ENCODE results near the gene SUFU. TPM values are rescaled to one million over a fixed set of nuclear protein-coding genes. Genes with fewer than 3 reads are reported as not detected.
"Not testable (repeated sequence)": the region's sequence is repeated elsewhere in the genome, so short reads cannot be mapped to it uniquely, and the experiment has no call there.

SUFU gene
- total RNA-seq, 2 experiments from 2014 or later, result 9.8 to 12.9 TPM

DNA sequence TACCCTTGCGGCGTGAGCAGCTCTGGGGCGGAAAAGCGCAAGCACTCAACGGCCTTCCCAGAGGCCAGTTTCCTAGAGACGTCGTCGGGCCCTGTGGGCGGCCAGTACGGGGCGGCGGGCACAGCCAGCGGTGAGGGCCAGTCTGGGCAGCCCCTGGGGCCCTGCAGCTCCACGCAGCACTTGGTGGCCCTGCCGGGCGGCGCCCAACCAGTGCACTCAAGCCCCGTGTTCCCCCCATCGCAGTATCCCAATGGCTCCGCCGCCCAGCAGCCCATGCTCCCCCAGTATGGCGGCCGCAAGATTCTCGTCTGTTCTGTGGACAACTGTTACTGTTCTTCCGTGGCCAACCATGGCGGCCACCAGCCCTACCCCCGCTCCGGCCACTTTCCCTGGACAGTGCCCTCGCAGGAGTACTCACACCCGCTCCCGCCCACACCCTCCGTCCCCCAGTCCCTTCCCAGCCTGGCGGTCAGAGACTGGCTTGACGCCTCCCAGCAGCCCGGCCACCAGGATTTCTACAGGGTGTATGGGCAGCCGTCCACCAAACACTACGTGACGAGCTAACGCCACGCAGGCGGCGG, 153.1 kb downstream of the SUFU start:
- peak overlapping the region; percentile 64 for H3K27ac Mint-ChIP-seq
- H3K36me3 Mint-ChIP-seq, result peaks cover 39% of the 10 kb centered on the region
- CTCF ChIA-PET, result interaction anchor here (2.0 to 7.1 kb wide), 2 partner anchors 8 to 11 kb away, joined by 5 to 50 read pairs; partner anchors contain the start of gene TRIM8
- H3K4me3 Mint-ChIP-seq, result no peak overlapping the region
- DNase-seq, result no peak
- no peaks in the 10 kb centered on the region for H3K9me3 Mint-ChIP-seq (ENCODE audit: low read depth)
- H3K27me3 Mint-ChIP-seq, result no peaks in the 10 kb centered on the region
- peaks cover 76% of the 10 kb centered on the region for H3K4me1 Mint-ChIP-seq
- no peak for ATAC-seq

DNA sequence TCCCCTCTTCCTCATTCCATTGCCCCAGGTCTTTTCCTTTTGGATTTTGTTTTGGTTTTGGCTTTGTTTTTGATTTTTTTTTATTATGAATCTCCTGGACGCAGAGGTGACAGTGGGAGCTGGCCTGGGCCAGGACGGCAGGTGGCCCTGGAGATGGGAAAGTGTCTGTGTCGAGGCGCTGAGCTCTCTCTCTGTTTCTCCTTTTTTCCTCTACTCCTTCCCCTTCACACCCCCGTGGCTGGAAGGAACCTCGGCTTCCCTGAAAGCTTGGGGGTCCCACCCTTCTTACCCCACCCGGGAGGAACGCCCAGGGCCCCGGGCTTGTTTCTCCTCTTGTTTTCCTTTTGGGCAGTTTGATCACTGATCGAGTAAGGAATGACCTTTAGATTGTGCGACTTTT, 153.7 kb downstream of the SUFU start:
- DNase-seq, result no peak
- no peak for ATAC-seq
- Mint-ChIP-seq H3K4me3 (no peak overlapping the region), H3K27ac (peak overlapping the region; percentile 64), H3K9me3 (ENCODE audit: low read depth) (no peaks in the 10 kb centered on the region), H3K4me1 (peaks cover 76% of the 10 kb centered on the region), H3K36me3 (peaks cover 38% of the 10 kb centered on the region), H3K27me3 (no peaks in the 10 kb centered on the region)
- CTCF ChIA-PET, result interaction anchor here (7.1 kb wide), 1 partner anchor 12 kb away, joined by 50 read pairs; the partner anchor contains the start of gene TRIM8

DNA sequence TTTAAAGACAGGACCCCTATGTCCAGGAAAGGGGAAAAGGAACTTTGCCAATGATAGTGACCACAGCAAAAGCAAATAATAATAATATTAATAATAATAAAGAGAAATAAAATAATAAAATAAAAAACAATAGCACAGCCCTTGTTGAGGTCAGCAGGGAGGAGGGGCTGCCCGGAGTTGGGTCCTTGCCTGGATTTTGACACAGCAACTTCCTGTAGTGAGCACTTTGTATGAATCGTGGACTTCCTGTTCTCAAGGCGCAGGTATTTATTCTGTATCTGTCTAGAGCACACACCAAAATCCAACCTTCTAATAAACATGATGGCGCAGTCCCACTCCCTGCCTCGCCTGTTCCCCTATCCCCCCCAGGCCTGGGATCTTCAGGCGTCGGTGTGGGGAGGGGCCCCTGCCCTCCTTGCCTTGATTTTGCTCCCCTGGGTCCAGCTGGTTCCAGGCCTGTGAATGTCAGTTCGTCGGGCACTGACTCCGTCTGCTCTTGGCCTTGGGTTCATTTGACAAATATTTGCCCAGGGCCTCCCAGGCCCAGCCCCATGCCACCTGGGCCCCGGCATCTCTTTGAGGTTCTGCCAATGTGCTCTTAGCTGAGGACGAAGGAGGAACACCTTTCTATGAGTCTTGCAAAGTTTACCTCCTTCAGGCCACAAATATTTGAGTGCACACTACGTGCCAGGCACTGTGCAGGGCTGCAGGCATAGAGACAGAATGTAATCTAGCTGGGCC, 154.4 kb downstream of the SUFU start:
- Mint-ChIP-seq H3K9me3 (ENCODE audit: low read depth) (no peaks in the 10 kb centered on the region), H3K4me3 (no peak overlapping the region), H3K36me3 (peaks cover 35% of the 10 kb centered on the region), H3K27ac (peak overlapping the region; percentile 80), H3K27me3 (no peaks in the 10 kb centered on the region), H3K4me1 (peaks cover 72% of the 10 kb centered on the region)
- no peak for DNase-seq
- ATAC-seq, result no peak
- CTCF ChIA-PET, result interaction anchor here (0.8 to 7.1 kb wide), 4 partner anchors 7 to 13 kb away, joined by 3 to 50 read pairs (median 5); partner anchors contain the start of gene TRIM8

DNA sequence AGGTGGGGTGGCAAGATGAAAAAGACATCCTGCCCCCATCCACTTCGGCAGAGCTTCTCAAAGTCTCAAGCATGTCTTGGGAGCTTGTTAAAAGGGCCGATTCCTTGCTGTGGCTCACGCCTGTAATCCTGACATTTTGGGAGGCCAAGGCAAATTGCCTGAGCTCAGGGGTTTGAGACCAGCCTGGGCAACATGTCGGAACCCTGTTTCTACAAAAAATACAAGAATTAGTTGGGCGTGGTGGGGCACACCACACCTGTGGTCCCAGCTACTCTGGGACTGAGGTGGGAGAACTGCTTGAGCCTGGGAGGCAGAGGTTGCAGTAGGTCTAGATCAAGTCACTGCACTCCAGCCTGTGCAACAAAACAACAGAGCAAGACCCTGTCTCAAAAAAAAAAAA, 155.0 kb downstream of the SUFU start:
- Mint-ChIP-seq H3K4me1 (peaks cover 67% of the 10 kb centered on the region), H3K27ac (peak overlapping the region; percentile 80), H3K36me3 (peaks cover 29% of the 10 kb centered on the region), H3K9me3 (ENCODE audit: low read depth) (no peaks in the 10 kb centered on the region), H3K4me3 (no peak overlapping the region), H3K27me3 (no peaks in the 10 kb centered on the region)
- CTCF ChIA-PET, result interaction anchor here (0.8 to 7.1 kb wide), 4 partner anchors 8 to 13 kb away, joined by 3 to 50 read pairs (median 5); partner anchors contain the start of gene TRIM8
- DNase-seq, result no peak
- ATAC-seq, result no peak

DNA sequence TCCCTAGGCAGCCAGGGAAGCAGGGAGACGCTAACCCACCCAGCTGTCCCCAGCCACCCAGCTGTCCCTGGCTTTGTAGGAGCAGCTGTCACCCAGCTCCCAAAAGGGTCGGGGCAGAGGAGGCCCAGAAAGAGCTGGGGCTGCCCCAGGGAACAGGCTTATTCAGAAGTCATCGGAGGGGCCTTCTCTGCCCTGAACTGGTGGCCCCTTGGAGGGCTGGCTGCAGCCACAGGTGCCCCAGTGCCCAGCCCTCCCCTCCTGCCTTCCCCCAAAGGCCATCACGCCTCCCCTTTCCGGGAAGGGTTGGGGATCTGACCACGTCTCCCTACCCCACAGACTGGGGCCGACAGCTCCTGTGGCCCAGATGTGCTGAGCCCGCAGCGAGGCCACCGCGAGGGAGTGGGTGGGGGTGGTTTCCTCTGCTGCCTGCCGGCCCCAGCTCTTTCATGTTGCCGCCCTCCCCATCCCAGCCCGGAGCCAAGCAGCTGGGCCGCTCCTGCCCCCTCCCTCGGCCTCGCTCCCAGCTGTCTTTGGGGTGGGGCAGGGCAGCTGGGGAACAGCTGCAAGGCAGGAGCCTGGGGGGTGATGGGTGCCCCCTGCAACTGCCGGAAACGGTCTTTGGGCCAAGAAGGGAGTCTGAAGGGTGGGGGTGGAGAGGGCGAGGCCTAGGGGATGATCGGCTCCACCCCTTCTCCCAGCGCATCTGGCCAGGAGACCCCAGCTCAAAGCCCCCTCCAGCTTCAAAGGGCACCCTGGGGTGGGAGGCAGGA, 157.3 kb downstream of the SUFU start:
- Mint-ChIP-seq H3K9me3 (ENCODE audit: low read depth) (no peaks in the 10 kb centered on the region), H3K36me3 (peaks cover 21% of the 10 kb centered on the region), H3K4me1 (peaks cover 57% of the 10 kb centered on the region), H3K4me3 (peak overlapping the region; percentile 42), H3K27me3 (no peaks in the 10 kb centered on the region), H3K27ac (peak overlapping the region; percentile 87)
- peak; percentile 88 for DNase-seq
- peak; percentile 88 for ATAC-seq
- CTCF ChIA-PET, result interaction anchor here (0.5 to 7.1 kb wide), 12 partner anchors 9 to 825 kb away, joined by 3 to 50 read pairs (median 6); partner anchors contain the start of genes ARL3, SFXN2 and TRIM8

DNA sequence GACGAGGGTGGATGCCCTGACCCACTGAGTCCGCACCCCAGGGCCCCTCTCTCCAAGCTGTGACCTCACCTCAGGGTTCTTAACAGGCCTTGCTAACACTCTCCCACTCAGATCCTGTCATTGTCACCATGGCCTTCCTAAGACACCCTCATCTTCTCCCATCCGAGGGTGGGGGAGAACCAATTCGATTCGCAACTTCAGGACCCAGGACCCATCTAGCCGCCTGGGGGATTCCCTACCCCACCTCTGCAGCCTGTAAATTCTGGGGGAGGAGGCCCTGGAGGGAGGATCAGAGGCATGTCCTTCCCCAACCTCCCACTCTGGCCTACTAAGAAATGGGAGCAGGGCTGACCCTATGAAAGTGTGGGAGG, 157.9 kb downstream of the SUFU start:
- DNase-seq (no peak), ATAC-seq (peak; percentile 37)
- Mint-ChIP-seq H3K4me3 (peak overlapping the region; percentile 42), H3K4me1 (peaks cover 55% of the 10 kb centered on the region), H3K27me3 (no peaks in the 10 kb centered on the region), H3K9me3 (ENCODE audit: low read depth) (no peaks in the 10 kb centered on the region), H3K36me3 (peaks cover 15% of the 10 kb centered on the region), H3K27ac (peak overlapping the region; percentile 87)
- CTCF ChIA-PET, result interaction anchor here (0.9 to 7.1 kb wide), 7 partner anchors 8 to 52 kb away, joined by 3 to 50 read pairs (median 16); partner anchors contain the start of genes ARL3, SFXN2 and TRIM8

DNA sequence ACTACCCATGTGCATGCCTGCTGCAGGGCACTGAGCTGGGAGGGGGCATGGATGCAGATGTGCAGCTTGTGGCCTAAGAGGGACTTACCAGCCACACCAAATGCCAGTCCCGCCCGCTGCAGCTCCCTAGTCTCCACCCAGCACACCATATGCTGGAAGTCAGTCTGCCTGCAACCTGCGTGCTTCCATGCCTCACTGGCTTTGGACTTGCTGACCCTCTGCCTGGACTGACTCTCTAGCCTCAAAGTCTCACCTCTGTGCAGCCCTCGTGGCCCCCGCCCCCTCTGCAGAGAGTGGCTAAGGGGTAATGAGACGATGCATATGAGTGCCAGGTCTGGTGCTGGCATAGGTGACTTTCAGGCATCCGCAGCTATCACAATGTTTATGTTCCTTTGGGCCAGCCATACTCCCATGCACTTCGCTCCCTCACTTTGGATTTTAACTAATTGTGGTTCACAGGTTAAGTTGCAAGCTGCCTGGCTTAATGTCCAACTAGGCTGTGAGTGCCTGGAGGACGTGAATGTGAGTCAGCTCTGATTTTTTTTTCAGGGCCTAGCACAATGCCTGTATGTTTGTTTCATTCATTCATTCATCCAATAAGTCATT, 162.2 kb downstream of the SUFU start:
- Mint-ChIP-seq H3K27ac (no peak overlapping the region), H3K4me1 (peaks cover 21% of the 10 kb centered on the region), H3K36me3 (no peaks in the 10 kb centered on the region), H3K27me3 (no peaks in the 10 kb centered on the region), H3K4me3 (no peak overlapping the region), H3K9me3 (ENCODE audit: low read depth) (no peaks in the 10 kb centered on the region)
- CTCF ChIA-PET, result interaction anchor here (1.1 kb wide), 1 partner anchor 47 kb away, joined by 3 read pairs; no protein-coding TSS in a partner anchor
- ATAC-seq (no peak), DNase-seq (no peak)

DNA sequence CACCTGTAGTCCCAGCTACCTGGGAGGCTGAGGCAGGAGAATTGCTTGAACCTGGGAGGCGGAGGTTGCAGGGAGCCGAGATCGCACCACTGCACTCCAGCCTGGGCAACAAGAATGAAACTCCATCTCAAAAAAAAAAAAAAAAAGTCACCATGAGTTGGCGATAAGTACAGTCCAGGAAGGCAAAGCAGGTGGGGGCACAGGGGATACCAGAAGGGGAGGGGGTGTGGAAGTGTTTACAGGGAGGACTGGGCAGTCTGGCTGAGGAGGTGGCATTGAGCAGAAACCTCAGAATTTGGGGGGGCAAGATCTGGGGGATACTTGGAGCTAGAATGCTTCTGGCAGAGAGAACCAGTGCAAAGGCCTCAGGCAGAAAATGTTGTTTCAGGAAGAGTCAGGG, 163.6 kb downstream of the SUFU start:
- CTCF ChIA-PET, result interaction anchor here (4.4 kb wide), 1 partner anchor 22 kb away, joined by 26 read pairs; the partner anchor contains the start of gene TRIM8
- H3K36me3 Mint-ChIP-seq, result not testable (repeated sequence)

DNA sequence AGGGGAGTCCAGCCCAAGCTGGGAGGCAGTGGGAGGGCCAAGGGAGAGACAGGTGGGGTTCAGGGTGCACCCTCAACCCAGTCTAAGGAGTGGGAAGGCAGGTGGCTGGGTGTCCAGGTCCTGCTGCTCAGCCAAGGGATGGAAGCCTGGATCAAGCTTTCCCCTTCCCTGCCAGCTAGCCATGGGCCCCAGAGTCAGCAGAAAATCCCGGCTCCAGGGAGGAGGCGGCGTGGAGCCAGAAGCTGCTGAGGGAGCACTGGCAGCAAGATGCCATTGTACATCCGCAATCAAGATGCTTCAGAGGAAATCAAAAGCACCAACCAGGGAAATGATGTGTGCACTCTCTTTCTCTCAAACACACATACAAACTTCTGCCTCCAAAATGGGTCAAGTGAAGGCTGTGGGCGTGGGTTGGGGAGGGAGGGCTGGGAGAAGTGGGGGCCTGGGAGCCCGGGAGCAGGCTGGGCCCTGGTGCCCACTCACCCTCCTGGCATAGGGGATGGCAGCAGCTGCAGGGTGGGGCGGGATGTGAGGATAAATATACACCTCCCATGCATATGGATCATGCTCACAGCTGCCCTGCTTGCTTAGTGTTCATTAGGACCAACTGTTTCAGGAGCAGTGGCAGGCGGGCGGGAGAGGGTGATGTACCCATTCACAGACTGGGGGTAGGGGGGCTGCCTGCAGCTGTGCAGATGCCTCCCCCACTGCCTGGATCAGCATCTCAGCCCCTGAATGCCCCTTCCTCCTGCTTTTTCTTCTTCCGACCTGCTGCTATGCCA, 164.7 kb downstream of the SUFU start:
- DNase-seq, result no peak
- H3K4me1 Mint-ChIP-seq, result peaks cover 7% of the 10 kb centered on the region
- CTCF ChIA-PET, result interaction anchor here (1.0 to 4.4 kb wide), 5 partner anchors 11 to 233 kb away, joined by 3 to 26 read pairs (median 3); partner anchors contain the start of genes ARL3, SFXN2 and TRIM8

More for the DNA sequence above, 163.6 kb downstream of the SUFU start:
- ATAC-seq; H3K4me1 Mint-ChIP-seq; DNase-seq; H3K4me3 Mint-ChIP-seq; H3K27me3 Mint-ChIP-seq; H3K9me3 Mint-ChIP-seq (ENCODE audit: low read depth); H3K27ac Mint-ChIP-seq: not testable (repeated sequence)

DNA sequence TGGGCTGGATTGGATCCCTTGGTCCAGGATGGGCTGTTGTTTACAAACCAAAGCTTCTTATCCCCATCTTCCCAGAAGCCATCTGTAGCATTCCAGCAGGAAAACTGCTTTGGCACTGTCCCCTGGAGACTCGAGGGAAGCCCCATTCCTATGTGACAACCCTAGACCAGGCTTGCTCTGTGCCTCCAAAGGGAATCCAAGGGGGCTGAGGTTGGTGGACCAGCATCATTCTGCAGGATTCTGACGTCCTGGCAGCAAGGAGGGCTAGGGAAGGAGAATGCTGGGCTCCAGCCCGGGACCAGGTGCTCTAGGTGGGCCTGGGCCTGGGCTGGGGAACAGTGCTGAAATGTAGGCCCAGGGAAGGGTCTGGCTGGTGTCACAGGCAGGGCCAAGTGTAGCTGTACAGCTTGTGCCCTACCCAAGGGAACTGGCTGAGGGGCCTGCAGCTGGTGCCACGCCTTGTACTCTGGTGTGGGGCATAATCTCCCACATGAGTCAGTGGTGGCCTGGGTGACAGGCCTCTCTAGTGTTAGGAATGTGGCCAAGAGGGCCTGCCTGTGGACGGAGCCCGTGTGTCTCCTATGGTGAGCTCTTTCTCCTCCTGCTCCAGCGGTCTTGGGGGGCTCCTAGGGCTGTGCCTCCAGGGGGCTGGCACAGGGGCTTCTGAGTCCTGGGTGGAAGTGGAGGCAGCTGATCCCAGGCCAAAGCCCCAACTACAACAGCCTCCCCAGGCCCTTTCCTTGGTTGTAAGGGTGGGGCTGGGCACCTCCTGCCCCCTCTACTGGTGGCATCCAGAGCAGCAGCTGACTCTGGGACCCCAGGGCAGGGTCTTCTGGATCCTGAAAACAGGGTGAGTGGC, 165.7 kb downstream of the SUFU start:
- Mint-ChIP-seq H3K27ac (peak overlapping the region; percentile 43), H3K36me3 (no peaks in the 10 kb centered on the region), H3K9me3 (ENCODE audit: low read depth) (no peaks in the 10 kb centered on the region), H3K4me3 (no peak overlapping the region), H3K27me3 (no peaks in the 10 kb centered on the region), H3K4me1 (peaks cover 13% of the 10 kb centered on the region)
- CTCF ChIA-PET, result interaction anchor here (0.7 to 4.4 kb wide), 16 partner anchors 8 to 232 kb away, joined by 3 to 26 read pairs (median 4); partner anchors contain the start of genes ARL3, SFXN2 and TRIM8
- no peak for ATAC-seq
- DNase-seq, result no peak

More for the DNA sequence above, 164.7 kb downstream of the SUFU start:
- Mint-ChIP-seq H3K27me3 (no peaks in the 10 kb centered on the region), H3K27ac (no peak overlapping the region), H3K9me3 (ENCODE audit: low read depth) (no peaks in the 10 kb centered on the region), H3K4me3 (no peak overlapping the region), H3K36me3 (no peaks in the 10 kb centered on the region)
- ATAC-seq, result no peak

DNA sequence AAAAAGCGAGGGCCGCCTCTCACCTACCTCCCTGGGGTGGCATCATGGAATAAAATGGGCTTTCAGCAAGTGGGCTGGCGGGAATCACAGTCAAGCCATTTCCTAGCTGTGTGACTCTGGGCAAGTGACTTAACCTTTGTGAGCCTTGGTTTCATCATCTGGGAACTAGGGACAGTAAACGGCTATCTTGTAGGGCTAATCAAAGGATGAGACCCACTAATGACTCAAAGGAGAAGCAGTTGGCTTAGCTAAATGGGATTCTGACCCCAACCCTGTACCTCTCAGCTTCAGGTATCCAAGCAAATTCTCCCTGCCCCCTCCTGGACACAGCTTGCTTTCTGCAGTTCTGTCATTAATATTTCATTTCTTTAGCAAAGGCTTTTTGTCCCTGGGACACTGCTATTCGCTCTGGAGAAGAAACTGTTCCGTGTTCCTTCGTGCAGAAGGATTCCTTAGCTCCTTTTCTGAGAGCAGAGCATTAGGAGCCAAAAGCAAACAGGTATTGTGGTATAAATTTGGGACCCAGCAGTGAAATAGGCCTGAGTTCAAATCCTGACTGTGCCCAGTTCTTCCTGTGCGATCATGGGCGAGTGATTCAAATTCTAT, 166.4 kb downstream of the SUFU start:
- H3K27me3 Mint-ChIP-seq, result no peaks in the 10 kb centered on the region
- peaks cover 19% of the 10 kb centered on the region for H3K4me1 Mint-ChIP-seq
- CTCF ChIA-PET, result interaction anchor here (0.7 to 4.4 kb wide), 14 partner anchors 9 to 172 kb away, joined by 3 to 26 read pairs (median 5); partner anchors contain the start of genes ARL3, SFXN2 and TRIM8
- H3K4me3 Mint-ChIP-seq, result no peak overlapping the region
- DNase-seq, result no peak
- H3K9me3 Mint-ChIP-seq (ENCODE audit: low read depth), result no peaks in the 10 kb centered on the region
- no peaks in the 10 kb centered on the region for H3K36me3 Mint-ChIP-seq
- ATAC-seq, result no peak
- no peak overlapping the region for H3K27ac Mint-ChIP-seq
